NK-92 (cell line): Measurements from ENCODE around the gene IGF2.

Experiments used
- DNase-seq: peaks from one replicate; lab custom pipeline; 2025; ENCODE audit not compliant: unreplicated experiment; lab: John Stamatoyannopoulos, UW

IGF2 gene

DNA sequence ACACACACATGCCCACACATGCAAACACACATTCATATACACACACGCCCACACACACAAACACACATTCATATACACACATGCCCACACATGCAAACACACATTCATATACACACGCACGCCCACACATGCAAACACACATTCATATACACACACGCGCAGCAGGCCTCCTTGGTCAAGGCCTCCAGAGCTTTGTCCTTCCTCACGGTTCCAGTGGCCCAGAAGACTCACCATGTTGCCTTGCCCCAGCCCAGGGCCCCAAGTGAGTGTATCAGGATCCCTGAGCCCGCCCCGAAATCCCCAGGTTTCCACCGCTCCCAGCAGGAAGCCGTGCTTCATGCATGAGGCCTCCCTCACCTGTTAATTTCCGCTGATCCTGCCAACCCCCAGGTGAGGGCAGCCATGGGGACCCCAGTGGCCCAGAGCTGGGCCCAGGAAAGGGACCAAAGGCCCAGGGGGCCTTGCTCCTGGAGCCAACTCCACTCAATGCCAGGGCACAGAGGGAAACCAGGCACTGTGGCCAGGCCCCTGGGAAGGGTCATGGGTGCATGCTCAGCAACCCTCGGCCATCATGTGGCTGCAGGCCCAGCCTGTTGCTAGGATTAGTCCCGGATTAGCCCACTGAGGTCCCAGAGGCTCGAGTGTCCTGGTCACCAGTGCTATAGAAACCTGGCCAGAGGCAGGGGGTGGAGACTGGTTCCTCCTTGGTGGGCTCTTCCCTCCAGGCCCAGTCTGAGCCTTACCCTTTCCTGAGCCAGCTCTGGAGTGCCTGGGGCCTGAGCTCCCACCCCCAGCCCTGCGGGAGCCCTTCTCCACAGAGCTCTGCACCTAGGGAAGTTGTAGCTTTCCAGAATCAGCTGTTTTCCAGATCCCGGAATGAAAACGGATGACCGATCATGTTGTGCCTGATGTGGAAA, 34.4 kb downstream of the IGF2 start:
- no peak for DNase-seq

DNA sequence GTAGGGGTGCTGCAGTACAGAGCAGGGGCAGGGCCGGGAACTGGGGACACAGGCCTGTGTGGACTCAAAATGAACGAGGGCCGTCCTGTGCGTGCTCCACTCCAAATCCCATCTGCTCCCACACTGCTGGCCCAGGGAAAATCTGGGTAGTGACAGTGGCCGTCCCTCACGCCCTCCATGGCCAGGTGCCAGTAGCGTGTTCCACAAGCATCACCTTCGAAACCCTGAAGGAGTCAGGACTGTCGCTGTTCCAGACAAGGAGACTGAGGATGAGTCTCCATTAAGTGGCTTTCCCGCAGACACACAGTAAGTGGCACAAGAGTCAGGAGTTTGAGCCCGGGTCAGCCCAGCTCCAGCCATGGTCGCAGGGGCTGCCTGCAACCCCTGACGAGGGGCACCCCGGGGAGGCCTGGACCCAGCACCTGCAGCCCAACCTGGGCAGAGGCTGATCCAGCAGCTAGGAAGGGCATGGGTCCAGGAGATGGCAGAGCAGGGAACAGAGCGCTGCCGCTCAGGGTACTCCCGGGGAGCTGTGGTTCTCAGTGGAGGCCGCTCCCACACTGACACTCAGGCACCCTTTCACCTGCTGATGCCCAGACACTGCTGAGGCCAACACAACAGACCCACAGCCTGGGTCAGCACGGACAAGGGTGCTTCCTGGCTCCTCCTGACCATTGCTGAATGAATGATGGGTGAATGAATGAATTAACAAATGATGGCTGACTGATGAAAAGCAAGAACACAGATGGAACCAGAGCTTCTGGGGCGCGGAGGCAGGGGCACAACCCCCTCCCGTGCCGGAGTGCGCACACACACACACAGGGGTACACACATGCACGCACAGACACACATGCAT, 35.3 kb downstream of the IGF2 start:
- no peak for DNase-seq

DNA sequence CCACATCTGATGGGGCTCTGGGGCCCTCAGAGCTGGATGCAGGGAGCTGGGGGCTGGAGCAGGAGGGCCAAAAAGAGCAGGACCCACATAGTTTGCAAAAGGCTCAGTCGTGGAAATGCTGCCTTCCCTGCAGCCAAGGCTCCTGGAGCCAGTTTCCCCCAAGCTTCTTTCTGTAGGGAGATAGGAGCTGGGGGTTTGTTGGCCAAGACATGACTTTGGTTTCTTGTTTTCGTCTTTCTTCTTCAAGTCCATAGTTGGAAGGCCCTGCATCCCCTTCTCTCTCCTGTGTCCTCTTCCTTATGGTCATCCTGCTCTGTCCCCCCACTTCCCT, 36.3 kb downstream of the IGF2 start:
- no peak for DNase-seq

DNA sequence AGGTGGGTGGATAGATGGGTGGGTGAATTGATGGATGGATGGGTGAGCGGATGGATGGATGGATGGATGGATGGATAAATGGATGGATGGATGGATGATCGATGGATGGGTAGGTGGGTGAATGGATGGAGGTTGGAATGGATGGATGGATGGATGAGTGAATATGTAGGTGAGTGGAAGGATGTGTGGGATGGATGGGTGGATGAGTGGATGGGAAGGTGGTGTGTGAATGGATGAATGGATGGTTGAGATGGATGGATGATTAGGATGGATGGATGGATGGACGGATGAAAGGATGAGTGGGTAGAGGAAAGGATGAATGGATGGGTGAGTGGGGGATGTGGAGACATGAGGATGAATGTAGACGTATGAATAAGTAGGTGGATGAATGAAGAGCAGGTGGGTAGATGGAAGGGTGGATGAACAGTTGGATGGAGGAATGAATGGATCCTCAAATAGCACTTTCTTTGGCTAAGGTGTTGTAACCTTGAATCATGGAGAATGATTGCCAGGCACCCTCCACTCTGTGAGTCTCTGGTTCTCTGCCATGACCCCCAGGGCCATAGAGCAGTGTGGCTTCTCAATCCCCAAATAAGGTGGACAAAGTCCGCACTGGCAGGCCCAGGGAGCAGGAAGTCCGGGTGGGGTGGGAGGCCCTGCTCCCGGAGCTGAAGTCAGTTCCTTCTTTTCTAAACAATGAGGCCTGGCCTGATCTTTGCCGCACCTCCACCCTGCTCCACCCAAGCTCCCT, 36.9 kb downstream of the IGF2 start:
- no peak for DNase-seq

DNA sequence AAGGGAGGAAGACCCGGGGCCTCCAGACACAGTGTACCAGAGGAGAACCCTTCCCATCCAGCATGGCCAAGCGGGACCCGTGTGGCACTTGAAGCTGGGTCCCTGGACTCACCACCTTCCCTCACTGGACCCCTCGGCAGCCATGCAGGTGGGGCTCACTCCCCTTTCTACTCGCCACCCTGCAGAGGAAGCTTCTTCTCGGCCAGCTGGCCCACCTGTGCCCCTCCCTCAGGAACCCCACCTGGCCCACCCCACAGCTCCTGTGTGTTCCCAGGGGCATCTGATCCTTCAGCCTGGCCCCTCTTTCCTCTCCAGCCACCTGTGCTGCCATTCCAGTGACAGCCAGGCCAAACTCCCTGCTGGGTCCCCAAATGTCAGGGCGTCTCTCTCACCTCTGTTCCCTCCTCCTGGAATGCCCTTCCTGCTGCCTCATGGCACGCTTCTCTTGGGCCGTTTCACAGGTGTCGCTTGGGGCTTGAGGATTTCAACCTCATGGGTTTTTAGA, 38.0 kb downstream of the IGF2 start:
- no peak for DNase-seq

DNA sequence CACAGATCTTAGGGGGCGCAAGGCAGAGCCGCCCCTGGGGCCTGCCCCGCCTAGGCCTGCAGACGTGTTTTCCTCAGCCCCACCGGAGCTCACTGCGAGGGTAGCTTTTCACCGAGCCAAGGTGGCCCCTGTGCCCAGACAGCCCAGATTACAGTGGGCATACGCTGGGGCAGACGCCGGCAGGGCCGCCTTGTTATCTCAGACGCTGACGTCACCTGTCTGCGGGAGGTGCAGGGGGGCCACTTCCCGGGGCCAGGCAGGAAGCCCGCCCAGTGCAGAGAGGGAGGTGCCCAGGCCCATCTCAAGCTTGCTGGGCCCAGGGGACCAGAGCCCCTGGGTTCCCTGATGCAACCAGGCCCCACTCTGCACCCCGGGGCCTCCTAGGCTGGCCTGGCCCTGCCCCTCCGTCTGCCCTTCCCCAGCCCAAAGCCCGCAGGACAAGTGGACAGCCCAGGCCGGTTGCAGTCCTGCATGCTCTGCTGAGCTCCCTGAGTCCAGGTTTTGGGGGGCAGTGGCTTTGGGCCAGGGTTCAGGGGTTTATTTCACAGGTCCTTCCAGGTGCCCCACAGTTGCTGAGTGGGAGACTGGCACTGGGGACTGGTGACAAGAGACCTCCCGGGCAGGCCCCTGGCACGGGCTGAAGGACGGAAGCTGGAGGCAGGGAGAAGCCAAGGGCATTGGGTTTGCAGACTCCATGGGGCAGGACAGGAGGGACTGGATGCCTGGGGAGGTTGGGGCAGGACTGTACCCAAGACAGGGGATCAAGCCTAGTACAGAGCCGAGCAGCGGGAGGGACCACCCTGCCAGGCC, 38.6 kb downstream of the IGF2 start:
- DNase-seq, result no peak

DNA sequence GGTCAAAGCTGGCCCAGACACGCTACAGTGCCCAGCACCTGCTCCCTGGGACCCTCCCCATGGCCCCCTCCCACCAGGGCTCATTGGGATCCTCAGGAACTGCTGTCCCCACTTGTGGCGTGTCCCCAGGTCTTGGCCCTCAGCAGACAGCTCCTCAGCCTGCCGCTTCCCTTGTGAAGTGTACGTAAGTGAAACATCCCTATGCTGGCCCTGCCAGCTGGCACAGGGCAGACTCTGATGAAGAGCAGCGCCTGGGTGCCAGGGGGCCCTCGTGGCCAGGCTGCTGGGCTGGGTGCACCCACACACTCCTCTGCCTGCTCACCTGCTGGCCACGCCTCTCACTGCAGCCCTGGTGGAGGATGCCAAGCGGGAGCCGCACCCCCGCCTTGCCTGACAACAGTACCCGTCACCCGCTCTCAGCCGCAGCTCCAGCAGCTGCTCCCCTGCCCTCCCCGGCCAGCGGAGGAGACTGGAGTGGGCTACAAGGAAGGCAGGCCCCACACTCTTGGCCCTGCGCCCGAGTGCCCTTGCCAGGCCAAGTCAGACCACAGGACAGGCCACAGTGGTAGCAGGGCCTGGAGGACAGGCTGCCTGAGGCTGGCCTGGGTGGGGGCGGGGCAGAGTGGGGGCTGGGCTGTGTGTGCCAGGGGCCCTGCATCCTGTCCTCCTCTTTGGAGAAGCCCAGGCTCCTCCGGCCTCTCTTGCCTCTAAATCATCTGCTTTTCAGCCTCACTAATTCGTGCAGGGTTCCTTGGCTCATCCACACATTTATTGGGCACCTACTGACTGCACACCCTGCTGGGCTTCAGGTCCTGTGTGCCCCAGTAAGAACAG, 39.5 kb downstream of the IGF2 start:
- DNase-seq, result no peak

DNA sequence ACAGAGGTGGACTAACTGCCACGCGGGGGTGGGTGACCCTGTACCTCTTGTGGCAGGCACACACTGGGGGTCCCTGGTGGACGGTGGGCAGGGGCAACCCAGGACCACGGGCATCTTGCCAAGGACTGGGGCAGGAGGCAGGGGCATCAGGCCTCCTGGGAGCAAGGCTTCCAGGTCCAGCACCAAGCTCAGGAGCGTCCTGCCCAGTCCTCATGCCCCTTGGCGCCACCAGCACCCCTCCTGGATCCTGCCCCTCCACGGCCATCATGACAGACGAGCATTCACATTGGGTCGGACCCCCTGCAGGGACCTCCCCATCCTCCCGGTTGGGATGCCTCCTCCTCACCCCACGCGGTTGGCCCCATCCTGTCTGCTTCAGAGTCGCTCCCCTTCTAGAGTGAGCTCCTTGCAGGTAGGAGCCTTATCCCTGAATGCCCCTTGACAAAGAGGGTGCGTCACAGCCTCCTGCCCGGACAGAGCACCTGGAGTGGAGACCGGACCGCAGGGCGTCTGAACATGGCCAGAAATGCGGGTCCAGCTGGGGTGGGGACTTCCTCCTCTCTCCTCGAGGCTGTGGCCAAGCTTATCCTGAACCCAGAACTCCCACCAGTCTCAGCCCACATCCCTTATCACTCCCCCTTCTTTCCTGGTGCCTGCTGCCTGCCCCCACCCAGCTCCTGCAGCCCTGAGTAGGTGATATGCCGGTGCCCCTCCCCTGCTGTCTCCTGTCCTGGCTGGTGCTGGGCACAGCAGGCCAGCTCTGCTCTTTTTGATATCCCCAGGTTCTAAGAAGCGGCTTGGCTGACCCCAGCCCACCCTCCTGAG, 40.3 kb downstream of the IGF2 start:
- no peak for DNase-seq

DNA sequence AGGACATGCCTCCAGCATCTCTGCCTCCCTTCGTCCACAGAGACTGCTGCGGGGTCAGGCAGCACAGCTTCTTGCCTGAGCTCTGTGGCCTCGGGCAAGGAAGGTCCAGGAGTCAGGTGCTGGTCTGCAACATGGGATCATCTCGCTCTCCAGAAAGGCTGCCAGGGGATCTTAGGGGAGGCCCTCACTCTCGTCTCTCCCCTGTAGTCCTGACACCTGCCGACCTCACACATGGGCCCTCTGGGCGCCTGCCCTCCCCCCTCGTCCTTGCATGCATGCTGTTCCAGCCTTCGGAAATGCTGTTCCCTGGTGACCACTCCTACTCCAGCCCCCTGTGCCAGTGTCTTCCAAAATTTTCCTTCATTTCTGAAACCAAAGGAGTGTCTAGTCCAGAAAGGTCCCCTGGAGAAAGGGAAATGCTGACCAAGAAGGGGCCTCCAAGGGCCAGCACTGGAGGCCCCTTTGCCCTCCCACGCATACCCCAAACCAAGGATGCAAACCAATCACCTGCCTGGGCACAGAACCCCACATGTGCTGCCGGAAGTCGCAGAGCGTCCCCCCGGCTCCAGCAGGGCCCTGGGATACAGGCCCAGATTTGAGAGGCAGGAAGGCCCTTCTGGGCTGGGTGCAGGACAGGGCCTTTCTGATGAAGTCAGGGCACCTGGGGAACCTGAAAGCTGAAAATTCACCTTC, 41.0 kb downstream of the IGF2 start:
- no peak for DNase-seq

DNA sequence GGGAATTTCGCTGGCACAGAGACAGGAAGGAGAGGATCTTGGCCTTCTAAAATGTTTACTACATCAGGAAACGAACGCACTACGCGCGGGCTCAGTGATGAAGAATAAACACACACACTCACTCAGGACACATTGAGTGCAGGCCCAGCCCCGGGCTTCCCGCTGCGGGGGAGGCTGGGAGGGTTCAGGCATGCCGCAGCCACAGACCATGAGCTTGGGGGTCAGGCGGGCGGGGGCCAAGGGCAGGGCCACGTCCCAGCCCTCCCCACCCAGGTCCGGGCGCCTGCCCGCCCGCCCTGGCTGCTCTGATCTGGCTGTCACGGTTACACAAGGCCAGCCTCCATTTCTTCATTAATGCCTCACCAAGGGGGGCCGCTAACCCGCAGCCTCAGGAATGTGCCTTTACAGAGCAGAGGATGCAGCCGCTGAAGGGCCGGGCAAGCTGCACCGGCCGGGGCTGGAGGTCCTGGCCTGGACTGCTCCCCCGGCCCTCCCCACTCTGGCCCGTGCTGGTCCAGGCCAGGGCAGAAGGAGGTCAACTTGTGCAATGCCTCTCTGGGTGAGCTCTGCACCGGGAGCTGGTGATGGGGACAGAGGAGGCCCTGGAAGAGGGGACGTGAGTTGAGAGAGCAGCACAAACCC, 41.7 kb downstream of the IGF2 start:
- no peak for DNase-seq

DNA sequence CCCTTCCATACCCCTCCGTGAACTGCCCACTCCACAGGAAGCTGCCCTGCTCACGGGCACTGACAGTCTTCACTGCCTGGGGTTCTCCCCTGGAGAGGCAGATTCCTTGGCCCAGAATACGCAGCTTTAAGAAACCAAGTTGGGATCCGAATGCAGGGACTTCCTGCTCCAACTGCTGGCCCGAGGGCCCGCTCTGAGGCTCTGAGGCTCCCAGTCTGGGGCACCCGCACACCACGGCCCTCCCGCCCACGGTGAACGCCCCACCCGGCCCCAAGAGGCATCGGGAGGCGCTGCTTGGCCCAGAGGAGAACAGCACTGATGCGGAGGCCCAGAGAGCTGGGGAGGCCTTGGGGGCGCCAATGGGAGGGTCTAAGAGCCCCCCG, 42.3 kb downstream of the IGF2 start:
- no peak for DNase-seq

DNA sequence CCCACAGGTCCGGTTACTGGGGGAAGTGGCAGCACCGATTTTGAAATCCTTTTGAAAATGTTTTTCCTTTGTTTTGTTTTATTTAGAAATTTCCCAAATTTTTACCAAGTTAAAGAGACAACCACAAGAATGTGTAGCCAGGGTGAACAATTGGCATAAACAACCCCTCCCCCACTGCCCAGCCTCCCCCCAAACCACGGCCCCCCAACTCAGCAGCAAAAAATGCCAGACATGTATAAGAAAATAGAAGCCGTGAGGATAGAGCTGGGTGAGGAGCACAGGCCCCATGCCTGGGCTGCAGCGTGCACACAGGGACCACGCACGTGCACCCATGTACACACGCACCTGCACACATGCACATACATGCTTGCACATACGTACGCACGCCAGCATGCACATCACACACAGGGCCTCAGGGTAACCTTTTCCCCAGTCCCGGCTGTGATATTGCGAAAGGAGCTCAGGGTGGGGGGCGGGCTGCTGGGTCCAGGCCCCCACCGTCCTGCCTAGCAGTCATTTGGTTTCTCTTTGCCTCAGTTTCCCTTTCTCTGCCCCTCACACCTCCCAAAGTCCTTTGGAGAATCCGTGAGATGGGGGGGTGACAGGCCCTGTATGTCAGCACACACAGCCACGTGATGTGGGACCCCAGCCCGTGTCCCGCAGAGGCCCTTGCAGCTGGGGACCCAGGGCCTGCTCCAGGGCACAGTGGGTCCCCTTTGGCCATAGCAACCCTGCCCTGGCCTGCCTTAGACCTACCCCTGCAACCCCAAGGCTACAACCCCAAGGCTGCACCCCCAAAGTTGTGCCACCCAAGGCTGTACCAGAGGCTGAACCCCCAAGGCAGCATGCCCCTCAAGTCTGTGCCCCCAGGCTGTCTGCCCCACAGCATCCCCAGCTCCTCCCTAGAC, 42.9 kb downstream of the IGF2 start:
- DNase-seq, result no peak

DNA sequence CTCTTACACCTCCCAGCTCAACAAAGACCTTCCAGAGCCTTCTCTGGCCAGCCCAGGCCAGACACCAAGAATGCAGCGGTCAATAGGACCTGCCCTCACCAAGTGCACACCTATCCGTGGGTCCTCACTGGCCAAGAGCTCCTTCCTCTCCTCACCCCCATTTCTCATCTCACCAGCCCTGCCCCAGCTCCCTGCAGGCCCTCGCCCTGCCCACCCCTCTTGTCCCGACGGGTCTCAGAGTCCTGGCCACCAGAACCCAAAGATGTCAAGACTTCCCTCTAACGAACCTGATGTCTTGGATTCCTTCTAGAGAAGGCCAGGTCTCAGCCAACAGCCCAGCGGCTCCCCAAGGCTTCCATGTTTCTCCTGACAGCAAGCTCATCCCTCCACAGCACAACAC, 43.6 kb downstream of the IGF2 start:
- no peak for DNase-seq

DNA sequence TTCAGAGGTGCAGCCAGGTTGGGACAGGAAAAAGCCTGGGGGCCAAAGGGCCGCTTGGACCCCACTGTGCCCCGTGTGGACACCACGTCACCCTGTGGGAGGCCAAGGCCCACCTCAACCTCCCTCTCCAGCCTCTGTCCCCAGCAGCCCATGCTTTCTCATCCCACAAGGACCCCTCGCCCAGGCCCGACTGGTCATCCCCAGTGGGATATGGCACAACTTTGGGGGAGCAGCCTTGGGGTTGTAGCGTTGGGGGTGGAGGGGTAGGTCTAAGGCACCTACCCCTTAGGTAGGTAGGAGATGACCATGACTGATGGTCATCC, 44.0 kb downstream of the IGF2 start:
- DNase-seq, result no peak

DNA sequence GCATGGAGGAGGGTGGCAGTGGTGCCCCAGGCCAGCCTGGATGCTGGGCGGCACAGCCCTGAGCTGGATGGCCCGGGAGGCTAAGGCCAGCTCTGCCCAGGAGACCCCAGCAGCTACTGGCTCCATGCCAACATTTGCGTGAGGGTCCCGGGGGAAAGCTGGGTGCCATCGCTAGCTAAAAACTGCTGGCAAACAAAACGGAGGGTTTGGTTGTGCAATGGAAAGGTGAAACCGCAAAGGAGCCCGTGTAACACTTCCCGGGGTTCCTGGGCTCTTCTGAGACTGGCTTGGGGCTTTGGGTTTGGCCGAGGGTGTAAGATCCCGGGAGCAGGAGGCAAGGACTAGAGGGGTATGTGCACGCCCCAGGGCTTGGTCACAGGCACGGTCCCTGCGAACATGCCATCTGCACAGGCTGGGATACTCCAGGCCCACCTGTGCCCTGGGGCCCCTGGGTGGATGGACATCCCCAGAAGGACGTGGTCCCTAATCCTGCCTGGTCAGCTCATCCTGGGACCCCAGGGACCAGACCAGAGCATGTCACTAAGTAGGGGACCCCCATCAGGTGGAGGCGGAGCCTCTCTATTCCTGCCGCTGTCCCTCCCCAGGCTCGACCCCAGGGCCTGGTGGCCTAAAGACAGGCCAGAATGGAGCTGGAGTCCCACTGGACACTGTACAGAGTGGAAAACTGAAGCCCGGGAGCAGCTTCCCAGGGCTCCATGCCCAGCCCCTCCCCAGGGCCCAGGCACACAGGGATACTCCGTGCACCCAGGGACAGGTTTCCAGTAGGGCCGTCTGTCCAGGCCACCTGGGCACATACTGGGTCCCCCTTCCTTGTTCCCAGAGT, 44.6 kb downstream of the IGF2 start:
- DNase-seq, result no peak
